ENCODE results near the gene HADHB.
"Not testable (repeated sequence)": the region's sequence is repeated elsewhere in the genome, so short reads cannot be mapped to it uniquely, and the experiment has no call there.

HADHB gene

DNA sequence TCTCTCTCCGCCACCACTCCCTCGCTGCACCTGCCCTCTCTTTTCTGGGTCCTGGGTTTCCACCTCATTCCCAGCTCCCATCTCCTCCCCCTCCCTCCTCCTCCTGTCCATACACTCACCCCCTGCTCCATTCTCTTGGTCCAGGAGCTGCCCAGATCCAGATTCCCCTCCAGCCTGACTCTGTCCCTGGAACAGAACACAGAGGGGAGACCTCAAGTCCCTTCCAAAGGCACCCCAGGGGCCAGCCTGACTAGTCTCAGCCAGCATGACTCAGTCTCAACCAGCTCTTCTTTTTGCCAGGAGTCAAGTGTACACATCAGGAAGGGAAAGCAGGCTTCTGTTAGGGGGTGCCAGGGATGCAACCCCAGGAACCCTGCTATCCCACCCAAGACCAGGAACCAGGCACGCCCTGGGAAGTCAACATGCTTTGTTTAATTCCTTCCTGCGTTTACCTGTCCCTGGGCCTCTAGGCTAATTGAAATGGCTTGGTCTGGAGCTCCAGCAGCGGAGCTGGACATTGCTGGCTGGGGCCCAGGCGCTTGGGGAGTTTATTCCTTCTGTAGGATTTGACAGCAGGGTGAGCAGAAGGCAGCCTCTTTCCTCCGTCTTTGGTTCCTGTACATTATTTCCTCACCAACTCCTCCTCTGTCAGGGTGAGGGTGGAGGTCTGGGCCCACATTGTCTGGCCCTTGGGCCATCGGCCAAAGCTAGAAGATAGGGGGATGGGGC is 72.8 kb downstream of the HADHB start:
- H3K36me3 ChIP-seq, result no peaks in the 10 kb centered on the region
- H3K27ac ChIP-seq, result no peak overlapping the region
- TF ChIP-seq, protein P1, sequence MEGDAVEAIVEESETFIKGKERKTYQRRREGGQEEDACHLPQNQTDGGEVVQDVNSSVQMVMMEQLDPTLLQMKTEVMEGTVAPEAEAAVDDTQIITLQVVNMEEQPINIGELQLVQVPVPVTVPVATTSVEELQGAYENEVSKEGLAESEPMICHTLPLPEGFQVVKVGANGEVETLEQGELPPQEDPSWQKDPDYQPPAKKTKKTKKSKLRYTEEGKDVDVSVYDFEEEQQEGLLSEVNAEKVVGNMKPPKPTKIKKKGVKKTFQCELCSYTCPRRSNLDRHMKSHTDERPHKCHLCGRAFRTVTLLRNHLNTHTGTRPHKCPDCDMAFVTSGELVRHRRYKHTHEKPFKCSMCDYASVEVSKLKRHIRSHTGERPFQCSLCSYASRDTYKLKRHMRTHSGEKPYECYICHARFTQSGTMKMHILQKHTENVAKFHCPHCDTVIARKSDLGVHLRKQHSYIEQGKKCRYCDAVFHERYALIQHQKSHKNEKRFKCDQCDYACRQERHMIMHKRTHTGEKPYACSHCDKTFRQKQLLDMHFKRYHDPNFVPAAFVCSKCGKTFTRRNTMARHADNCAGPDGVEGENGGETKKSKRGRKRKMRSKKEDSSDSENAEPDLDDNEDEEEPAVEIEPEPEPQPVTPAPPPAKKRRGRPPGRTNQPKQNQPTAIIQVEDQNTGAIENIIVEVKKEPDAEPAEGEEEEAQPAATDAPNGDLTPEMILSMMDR (IDR thresholded peaks at IDR 0.05), result no peak
- H3K4me1 ChIP-seq (ENCODE audit: control insufficient read depth in 1 of 2, insufficient read depth in 1 of 2, low read depth in 1 of 2, low read length in 1 of 2), result no peaks in the 10 kb centered on the region
- H3K4me3 ChIP-seq (ENCODE audit: low read depth in 1 of 2, low read length in 1 of 2), result no peak overlapping the region
- H3K9me3 ChIP-seq, result no peaks in the 10 kb centered on the region
- H3K27me3 ChIP-seq, result no peaks in the 10 kb centered on the region

DNA sequence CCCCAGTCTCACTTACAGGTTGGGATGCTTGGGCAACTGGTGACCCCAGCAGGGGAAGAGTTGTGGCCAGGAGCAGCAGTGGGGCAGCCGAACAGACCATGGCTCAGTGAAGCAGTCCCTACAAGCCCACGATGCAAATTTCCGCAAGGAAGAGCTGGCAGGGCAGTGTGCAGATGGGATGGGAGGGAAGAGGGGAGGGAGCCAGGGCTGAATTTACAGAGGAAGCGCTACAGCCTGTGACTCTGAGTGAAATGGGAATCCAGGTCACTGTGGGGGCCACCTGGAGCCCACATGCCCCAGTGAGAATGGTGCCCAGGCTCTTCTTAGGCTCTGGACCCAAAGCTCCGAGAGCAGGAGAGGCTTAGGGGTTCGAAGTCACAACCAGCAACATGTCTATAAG is 74.2 kb downstream of the HADHB start:
- TF ChIP-seq, protein P1 (IDR thresholded peaks at IDR 0.05), result no peak
- Histone ChIP-seq H3K27me3 (no peaks in the 10 kb centered on the region), H3K27ac (no peak overlapping the region), H3K4me3 (ENCODE audit: low read depth in 1 of 2, low read length in 1 of 2) (no peak overlapping the region), H3K36me3 (no peaks in the 10 kb centered on the region), H3K4me1 (ENCODE audit: control insufficient read depth in 1 of 2, insufficient read depth in 1 of 2, low read depth in 1 of 2, low read length in 1 of 2) (no peaks in the 10 kb centered on the region), H3K9me3 (no peaks in the 10 kb centered on the region)

DNA sequence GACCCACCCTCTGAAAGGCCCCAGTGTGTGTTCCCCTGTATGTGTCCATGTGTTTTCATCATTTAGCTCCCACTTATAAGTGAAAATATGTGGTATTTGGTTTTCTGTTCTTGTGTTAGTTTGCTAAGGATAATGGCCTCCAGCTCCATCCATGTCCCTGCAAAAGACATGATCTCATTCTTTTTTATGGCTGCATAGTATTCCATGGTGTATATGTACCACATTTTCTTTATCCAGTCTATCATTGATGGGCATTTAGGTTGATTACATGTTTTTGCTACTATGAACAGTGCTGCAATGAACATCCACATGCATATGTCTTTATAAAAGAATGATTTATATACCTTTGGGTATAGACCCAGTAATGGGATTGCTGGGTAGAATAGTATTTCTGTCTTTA is 79.7 kb downstream of the HADHB start:
- peaks cover 10 to 16% of the 10 kb centered on the region in 2 experiments for H3K4me1 ChIP-seq (ENCODE audit: control insufficient read depth in 1 of 2, insufficient read depth in 1 of 2, low read depth in 1 of 2, low read length in 1 of 2)
- not testable (repeated sequence) for H3K27ac ChIP-seq; H3K36me3 ChIP-seq; H3K9me3 ChIP-seq; H3K27me3 ChIP-seq; H3K4me3 ChIP-seq (ENCODE audit: low read depth in 1 of 2, low read length in 1 of 2)

DNA sequence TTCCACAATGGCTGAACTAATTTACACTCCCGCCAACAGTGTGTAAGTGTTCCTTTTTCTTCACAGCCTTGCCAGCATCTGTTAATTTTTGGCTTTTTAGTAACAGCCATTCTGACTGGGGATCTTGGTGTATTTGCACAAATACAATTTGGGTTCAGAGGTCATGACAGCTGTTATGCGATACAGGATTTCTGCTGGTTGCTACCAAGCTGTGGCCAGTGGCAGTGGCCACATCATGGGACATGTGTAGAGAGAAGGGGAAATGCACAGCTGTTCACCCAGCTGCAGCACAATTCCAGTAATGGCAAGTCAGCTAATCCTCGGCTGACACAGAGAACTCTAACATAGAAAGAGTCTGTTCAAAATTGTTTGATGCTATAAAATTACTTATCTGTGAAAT is 80.2 kb downstream of the HADHB start:
- Histone ChIP-seq H3K4me3 (ENCODE audit: low read depth in 1 of 2, low read length in 1 of 2) (no peak overlapping the region), H3K9me3 (no peaks in the 10 kb centered on the region), H3K4me1 (ENCODE audit: control insufficient read depth in 1 of 2, insufficient read depth in 1 of 2, low read depth in 1 of 2, low read length in 1 of 2) (peaks cover 13 to 20% of the 10 kb centered on the region in 2 experiments), H3K27me3 (no peaks in the 10 kb centered on the region), H3K27ac (no peak overlapping the region), H3K36me3 (no peaks in the 10 kb centered on the region)
- TF ChIP-seq, protein P1 (IDR thresholded peaks at IDR 0.05), result no peak

DNA sequence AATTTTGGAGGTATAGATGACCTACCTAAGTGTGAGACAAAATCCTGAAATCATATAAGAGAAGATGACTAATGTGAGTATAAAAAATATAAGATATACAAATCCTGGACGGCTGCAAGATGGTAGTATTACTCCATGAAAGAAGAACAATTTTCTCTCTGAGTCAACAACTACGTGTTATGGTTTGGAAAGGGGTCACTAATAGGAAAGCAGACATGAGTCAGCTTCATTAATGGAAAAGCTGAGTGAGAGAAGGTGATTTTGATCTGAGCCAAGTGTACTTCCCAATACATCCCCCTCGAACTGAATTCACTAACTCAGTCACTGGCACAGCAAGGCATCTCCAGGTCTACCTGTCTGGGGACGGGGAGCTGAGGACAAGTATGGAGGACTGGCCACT is 81.1 kb downstream of the HADHB start:
- TF ChIP-seq, protein P1 (IDR thresholded peaks at IDR 0.05), result no peak
- Histone ChIP-seq H3K27ac (no peak overlapping the region), H3K4me1 (ENCODE audit: control insufficient read depth in 1 of 2, insufficient read depth in 1 of 2, low read depth in 1 of 2, low read length in 1 of 2) (peaks cover 17 to 25% of the 10 kb centered on the region in 2 experiments), H3K27me3 (no peaks in the 10 kb centered on the region), H3K9me3 (no peaks in the 10 kb centered on the region), H3K4me3 (ENCODE audit: low read depth in 1 of 2, low read length in 1 of 2) (no peak overlapping the region), H3K36me3 (no peaks in the 10 kb centered on the region)

DNA sequence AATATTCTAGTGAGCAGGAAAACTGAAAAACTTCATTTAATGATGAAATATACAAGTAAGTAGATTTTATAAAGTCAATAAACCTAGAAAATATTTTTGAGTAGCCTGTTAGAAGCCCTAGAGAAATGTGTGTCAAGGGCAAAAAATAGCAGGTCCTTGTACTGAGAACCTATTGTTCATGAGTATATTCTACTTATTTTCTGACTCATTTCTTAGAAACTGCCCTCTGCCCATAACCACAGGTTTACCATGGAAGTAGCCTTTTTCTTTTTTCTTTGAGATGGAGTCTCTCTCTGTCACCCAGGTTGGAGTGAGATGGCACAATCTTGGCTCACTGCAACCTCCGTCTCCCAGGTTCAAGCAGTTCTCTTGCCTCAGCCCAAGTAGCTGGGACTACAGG is 81.8 kb downstream of the HADHB start:
- no peak overlapping the region for H3K27ac ChIP-seq
- TF ChIP-seq, protein P1 (IDR thresholded peaks at IDR 0.05), result no peak
- no peaks in the 10 kb centered on the region for H3K9me3 ChIP-seq
- H3K36me3 ChIP-seq, result no peaks in the 10 kb centered on the region
- H3K4me3 ChIP-seq (ENCODE audit: low read depth in 1 of 2, low read length in 1 of 2), result no peak overlapping the region
- peaks cover 17 to 25% of the 10 kb centered on the region in 2 experiments for H3K4me1 ChIP-seq (ENCODE audit: control insufficient read depth in 1 of 2, insufficient read depth in 1 of 2, low read depth in 1 of 2, low read length in 1 of 2)
- no peaks in the 10 kb centered on the region for H3K27me3 ChIP-seq

Data from neutrophil (primary cell).